Epithelial cell of esophagus (primary cell): Measurements from ENCODE around the gene UBE2H.

Source experiments
- DNase-seq: peaks from one replicate; pipeline ENCODE4 v3.0.0; 2010; ENCODE audit warnings: low read depth
- H3K4me3 ChIP-seq: 2 replicates; pipeline ENCODE4 v1.5.1; 2011; ENCODE audit warnings: mild to moderate bottlenecking, low read length, control low read depth
- TF ChIP-seq, protein P1 (sequence below): IDR thresholded peaks from 2 replicates; pipeline ENCODE4 v1.5.1; 2011; ENCODE audit warnings: low read depth, mild to moderate bottlenecking, low read length, control low read depth, inconsistent platforms; ENCODE audit not compliant: insufficient read depth; ENCODE audit errors: missing control alignments

UBE2H gene

GRCh38 chr7:129792721-129793120, 160.0 kb downstream of the UBE2H start:
- TF ChIP-seq, protein P1, sequence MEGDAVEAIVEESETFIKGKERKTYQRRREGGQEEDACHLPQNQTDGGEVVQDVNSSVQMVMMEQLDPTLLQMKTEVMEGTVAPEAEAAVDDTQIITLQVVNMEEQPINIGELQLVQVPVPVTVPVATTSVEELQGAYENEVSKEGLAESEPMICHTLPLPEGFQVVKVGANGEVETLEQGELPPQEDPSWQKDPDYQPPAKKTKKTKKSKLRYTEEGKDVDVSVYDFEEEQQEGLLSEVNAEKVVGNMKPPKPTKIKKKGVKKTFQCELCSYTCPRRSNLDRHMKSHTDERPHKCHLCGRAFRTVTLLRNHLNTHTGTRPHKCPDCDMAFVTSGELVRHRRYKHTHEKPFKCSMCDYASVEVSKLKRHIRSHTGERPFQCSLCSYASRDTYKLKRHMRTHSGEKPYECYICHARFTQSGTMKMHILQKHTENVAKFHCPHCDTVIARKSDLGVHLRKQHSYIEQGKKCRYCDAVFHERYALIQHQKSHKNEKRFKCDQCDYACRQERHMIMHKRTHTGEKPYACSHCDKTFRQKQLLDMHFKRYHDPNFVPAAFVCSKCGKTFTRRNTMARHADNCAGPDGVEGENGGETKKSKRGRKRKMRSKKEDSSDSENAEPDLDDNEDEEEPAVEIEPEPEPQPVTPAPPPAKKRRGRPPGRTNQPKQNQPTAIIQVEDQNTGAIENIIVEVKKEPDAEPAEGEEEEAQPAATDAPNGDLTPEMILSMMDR = no peak
- no peak for DNase-seq

DNA sequence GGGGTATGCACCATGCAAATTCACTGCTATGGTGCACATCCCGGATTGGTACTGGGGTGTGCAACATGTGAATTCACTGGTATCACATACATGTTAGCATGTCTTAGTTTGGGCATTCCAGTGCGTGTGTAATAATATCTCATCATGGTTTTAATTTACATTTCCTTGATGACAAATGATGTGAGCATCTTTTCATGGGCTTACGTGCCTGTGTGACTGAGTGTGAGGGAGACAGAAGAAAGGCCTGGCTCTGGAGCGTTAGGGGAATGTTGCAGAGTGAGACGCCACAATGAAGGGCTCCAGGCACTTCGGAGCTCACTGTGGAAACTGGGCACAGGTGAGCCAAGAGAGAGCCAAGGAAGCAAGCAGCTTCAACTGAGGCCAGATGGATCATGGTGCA, 162.6 kb downstream of the UBE2H start:
- no peak overlapping the region for H3K4me3 ChIP-seq
- peak; percentile 77 for DNase-seq
- TF ChIP-seq, protein P1 = no peak

More at GRCh38 chr7:129792721-129793120, 160.0 kb downstream of the UBE2H start:
- H3K4me3 ChIP-seq = no peak overlapping the region

- TF ChIP-seq, protein P1 = no peak
- H3K4me3 ChIP-seq = no peak overlapping the region
Measured at GRCh38 chr7:129789652-129790051, 163.1 kb downstream of the UBE2H start.

GRCh38 chr7:129789000-129789399, 163.8 kb downstream of the UBE2H start:
- no peak overlapping the region for H3K4me3 ChIP-seq
- TF ChIP-seq, protein P1 = no peak
- DNase-seq = no peak

More at GRCh38 chr7:129789652-129790051, 163.1 kb downstream of the UBE2H start:
- DNase-seq = no peak

DNA sequence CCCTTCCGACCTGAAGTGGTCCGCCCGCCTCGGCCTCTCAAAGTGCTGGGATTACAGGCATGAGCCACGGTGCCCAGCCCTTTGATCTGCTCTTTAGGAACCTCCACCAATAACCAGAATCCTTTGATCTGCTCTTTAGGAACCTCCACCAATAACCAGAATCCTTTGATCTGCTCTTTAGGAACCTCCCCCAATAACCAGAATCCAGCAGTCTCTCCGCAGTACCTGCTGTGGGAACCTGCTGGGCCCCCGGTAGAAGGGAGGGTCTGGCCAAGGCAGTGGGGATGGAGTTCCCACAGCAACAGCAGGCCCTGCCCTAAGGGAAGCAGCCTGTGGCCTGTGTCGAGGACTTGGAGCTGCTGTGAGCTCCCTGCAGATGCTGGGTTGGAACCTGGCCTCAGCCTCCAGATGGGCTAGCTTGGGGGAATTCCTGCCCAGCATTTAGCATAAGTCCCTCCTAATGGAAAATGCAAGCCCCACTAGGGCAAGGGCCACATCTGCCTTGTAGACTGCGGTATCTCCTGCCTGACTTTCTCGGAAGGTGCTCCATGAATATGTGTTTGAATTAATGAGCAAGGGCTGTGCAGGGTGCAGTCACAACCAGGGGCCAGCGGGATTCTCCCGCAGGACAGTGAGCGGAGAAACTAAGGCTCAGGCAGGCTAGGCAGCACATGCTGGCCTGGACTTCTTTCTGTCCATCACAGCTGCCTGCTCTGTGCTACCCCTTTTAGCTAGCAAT, 165.8 kb downstream of the UBE2H start:
- H3K4me3 ChIP-seq = no peak overlapping the region
- TF ChIP-seq, protein P1 = no peak
- DNase-seq = no peak

- no peak overlapping the region for H3K4me3 ChIP-seq
- DNase-seq = no peak
- TF ChIP-seq, protein P1 = no peak
Measured at GRCh38 chr7:129785685-129786514, 166.9 kb downstream of the UBE2H start.
